NCI-H2196 (cell line): ENCODE data around the gene PALMD.

ENCODE experiments used
- DNase-seq: peaks from one replicate; lab custom pipeline; 2025; ENCODE audit not compliant: unreplicated experiment; lab: John Stamatoyannopoulos, UW

The PALMD gene, protein sequence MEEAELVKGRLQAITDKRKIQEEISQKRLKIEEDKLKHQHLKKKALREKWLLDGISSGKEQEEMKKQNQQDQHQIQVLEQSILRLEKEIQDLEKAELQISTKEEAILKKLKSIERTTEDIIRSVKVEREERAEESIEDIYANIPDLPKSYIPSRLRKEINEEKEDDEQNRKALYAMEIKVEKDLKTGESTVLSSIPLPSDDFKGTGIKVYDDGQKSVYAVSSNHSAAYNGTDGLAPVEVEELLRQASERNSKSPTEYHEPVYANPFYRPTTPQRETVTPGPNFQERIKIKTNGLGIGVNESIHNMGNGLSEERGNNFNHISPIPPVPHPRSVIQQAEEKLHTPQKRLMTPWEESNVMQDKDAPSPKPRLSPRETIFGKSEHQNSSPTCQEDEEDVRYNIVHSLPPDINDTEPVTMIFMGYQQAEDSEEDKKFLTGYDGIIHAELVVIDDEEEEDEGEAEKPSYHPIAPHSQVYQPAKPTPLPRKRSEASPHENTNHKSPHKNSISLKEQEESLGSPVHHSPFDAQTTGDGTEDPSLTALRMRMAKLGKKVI

DNA sequence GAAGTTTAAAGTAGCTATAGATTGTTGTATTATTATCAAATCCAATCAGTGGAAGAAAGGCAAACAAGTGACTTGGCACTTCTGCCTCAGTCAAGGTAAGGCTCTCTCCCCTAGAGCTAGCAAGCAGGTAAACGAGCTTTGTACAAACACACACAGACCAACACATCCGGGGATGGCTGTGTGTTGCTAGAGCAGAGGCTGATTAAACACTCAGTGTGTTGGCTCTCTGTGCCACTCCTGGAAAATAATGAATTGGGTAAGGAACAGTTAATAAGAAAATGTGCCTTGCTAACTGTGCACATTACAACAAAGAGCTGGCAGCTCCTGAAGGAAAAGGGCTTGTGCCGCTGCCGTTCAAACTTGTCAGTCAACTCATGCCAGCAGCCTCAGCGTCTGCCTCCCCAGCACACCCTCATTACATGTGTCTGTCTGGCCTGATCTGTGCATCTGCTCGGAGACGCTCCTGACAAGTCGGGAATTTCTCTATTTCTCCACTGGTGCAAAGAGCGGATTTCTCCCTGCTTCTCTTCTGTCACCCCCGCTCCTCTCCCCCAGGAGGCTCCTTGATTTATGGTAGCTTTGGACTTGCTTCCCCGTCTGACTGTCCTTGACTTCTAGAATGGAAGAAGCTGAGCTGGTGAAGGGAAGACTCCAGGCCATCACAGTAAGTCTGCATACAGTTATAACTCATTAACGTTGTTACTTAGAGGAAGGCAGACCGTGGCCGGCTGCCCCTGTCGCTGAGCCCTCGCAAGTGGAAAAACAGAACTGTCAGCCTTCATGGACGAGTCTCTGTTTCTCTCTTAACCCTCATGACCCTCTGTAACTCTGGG is at the start of gene PALMD:
Gene PALMD (plus strand): TSS at position 415 of the 833 bp plus-strand sequence. CDS start 205 bp downstream, at position 620.
- no peak for DNase-seq

DNA sequence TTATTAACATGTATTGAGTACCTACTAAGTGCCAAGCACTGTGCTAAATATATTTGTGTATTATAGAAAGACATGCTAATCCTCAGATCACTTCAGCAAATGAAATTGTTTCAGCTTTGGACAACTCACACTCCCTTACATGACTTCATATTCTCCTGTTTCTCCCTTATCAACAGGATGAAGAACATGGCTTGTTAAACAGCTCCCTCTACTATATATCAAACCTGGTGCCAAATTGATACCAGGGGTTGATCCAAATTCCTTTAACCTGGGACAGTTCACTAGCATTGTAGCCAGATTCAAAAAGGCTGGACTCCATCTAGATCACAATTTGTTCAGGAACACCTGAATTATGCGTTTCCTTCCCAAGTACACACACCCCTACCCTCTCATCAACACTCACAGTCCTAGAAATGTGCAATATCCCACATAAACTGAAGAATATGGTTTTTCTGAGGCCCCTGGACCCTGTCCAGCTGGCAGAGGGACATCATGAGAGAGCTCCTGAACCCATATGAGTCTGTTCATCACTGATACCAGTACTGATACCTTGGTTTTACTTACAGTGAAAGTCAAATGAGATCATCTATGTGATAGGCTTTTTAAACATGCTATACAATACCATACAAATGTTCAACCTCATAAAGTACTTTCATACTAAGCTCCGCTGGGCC is 47.0 kb upstream of the PALMD start:
- no peak for DNase-seq

DNA sequence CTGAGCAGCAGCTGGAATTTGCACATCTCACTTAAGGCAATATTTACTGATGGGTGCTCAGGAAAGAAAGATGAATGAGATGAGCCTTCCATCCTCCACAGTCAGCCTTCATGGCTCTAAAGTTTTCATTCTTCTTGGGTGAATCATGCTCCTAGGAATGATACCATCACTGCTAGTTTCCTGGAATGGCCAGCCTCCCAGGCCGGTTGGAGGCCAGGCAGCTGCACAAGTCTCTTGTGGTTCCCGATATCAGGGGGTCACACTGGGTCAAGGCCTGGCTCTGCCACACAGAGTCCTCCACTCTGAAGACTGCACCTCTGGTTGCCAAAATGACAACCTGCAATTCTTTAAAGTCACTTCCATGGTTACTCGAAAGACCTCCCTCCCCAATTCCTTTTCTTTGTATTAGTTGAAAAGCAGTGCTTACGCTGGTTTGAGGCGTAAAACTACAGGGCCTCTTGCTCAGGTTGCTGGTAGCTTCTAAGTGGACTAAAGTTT is 46.2 kb upstream of the PALMD start:
- no peak for DNase-seq

DNA sequence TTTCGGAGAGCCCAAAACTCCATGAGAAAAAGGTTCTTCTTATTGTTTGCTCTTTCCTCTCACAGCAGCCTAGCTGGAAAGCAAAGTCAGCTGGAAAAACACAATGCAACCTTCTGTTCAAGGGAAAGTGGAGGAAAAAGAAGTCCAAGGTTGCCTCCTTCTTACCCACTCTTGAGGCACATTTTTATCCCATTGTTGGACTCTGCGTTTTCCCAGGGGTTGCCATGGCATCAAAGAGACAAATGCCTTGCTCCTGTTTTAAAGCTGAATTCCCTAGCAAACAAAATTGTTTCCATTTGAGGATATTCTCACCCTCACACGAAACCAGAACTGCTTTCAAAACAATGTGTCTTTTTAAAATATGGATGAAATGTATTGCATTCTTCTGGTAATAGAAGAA is 45.1 kb upstream of the PALMD start:
- DNase-seq, result no peak

DNA sequence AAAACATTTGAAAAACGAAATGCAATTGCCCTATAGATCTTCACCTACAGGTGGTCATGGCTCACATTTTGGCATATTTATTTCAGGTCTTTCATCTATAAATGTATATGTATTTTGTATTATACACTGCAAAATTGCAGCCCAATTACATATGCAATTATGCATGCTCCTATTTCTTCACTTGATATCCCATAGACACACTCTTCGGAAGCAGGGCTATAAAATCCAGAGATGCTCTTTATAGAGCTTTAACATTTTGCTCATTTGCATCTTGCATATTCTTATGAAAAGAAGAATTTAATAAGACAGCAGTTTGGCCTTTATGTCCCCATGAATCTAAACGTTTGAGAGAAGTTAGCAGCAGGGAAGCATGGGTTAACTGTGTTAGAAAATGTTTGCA is 44.7 kb upstream of the PALMD start:
- no peak for DNase-seq

DNA sequence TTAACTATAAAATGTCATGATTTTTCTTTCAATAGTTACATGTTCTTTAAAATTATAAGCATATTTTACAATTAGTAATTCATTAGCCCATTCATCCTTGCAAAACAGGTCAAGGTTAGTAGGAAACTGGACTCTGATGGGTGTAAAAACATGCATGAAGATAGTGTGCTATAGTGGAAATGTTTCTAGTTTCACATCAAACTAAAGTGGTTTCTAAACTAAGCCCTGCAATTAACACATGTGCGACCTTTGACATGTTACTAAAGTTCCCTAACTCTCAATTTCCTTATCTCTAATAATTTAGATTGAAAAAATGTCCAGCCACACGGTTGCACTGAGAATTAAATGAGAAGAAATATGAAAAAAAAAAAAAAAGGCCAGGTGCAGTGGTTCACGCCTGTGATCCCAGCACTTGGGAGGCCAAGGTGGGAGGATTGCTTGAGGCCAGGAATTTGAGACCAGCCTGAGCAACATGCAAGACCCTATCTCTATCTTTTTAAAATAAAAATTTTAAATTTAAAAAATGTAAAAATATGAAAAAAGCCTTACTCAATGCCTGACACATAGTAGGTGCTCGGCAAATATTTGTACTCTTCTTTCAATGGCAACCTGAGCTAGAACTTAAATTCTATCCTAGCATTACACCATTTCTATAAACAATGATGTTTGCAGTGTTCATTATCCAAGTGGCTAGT is 44.1 kb upstream of the PALMD start:
- DNase-seq, result no peak

DNA sequence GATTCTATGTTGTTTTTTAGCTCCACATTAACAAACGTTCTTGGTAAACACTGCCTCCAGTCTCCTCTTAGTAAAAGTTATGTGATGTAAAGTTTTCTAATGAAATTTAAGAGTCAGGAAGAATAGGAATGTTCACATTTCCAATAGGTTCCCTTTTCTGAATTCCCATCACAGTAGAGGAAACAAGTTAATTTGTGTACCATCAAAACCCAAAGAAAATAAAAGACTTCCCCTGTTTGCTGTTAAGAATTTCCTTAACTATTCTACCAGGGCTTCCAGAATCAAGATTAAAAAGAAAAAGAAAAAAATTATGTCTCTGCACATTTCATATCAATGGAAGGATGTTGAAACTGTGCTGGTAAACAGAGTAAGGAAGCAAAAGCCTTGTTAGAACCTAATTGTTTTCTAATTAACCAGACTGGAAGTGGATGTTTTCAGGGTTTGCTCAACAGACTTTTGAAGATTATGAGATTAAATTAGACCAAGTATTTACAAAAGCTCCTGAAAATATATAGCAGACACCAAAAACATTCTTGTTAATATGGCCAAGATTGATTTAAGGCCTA is 43.4 kb upstream of the PALMD start:
- no peak for DNase-seq

DNA sequence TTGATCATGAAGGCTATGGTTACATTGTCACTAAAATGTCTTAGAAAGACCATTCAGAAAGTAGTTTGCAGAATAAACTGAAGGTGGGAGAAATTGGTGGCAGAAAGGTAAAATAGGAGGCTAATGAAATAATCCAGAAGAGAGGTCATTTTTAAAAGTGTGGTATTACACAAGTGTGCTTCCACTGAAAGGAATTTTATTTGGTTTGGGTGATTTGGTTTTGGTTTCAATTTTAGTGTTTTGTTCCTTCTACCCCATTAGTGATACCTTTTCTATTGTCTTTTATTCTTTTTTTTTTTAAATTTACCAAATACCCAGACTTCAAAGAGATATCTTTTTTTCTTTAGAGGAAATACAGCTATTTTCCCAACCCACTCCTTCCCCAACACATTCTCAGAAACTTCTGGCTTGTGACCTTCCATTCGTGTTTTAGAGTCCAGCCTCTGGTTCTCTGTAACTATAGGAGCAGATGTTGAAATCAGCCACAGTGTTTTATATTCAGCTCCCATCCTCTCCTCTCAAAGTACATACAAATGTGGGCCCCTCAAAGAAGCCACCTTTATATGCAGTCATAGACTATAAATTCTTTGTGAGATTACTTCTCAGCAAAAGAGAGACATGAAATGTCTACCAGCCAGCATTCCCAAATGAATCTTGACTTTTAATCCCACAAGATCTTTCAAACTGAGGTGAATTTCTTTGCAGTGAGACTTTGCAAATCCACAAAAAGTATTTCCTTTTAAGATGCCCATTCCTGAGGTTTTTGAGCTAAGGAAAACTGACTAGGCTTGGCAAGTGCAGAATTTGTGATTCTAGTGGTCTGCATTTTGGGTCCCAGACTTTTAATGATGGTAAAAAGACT is 42.0 kb upstream of the PALMD start:
- DNase-seq, result no peak

DNA sequence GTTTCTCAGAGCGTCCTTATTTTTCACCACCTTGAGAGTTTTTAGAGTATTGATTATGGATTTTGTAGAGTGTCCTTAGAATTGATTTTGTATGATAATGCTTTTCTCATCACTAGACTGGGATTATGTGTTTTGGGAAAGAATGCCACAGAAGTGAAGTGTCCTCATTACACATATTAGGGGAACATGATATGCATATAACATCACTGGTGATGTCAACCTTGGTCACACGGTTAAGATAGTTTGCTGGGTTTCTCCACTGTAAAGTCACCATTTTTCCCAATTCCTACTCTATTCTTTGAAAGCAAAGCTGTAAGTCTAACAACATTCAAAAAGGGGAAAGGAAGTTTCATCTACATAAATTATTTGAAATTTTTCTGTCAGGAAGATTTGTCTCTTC is 39.6 kb upstream of the PALMD start:
- no peak for DNase-seq

DNA sequence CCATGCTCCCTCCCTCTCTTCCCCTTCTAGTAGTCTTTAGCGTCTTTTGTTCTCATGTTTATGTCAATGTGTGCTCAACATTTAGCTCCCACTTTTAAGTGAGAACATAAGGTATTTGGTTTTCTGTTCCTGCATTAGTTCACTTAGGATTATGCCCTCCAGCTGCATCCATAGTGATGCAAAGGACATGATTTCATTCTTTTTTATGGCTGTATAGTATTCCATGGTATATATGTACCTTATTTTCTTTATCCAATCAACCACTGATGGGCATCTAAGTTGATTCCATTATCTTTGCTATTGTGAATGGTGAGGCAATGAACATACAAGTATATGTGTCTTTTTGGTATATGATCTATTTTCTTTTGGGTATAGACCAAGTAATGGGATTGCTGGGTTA is 38.3 kb upstream of the PALMD start:
- no peak for DNase-seq

DNA sequence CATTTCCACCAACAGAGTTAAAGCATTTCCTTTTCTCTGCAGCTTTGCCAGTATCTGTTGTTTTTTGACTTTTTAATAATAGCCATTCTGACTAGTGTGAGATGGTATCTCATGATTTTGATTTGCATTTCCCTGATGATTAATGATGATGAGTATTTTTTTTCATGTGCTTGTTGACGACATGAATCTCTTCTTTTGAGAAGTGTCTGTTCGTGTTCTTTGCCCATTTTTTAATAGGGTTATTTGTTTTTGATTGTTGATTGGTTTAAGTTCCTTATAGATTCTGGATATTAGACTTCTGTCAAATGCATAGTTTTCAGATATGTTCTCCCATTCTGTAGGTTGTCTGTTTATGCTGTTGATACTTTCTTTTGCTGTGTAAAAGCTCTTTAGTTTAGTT is 37.9 kb upstream of the PALMD start:
- no peak for DNase-seq

DNA sequence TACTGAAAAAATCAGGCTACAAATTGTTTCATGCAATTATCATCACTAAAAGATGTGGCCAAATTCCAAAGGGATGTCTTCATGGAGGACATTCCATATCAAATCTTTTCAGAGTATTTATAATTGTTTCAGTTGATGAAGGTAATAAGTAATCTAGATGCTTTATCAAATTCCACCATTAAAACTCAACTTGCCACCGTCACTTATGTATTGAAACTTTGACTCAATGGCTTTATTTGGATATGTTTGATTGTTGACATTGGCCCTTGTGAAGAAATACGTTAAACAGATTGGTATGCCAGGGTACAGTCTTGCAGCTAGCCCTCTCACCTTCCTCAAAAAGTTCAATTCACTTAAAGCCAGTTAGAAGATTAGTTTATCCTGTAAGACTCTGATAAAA is 32.2 kb upstream of the PALMD start:
- no peak for DNase-seq

DNA sequence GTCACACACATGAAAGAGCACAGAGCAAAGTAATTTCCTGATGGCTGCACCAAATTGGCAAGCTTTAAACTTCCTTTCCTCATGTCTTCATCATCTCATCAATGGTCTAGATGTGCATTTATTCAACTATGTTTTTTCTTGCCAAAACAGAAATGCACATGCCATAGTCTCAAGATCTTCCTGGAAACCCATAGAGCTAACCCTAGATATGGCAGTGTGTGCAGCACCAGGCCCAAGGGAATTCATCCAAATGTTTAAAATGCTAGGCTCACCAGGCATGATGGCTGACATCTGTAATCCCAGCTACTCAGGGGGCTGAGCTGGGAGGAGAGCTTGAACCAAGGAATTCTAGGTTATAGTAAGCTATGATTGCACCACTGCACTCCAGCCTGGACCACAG is 31.2 kb upstream of the PALMD start:
- DNase-seq, result no peak

DNA sequence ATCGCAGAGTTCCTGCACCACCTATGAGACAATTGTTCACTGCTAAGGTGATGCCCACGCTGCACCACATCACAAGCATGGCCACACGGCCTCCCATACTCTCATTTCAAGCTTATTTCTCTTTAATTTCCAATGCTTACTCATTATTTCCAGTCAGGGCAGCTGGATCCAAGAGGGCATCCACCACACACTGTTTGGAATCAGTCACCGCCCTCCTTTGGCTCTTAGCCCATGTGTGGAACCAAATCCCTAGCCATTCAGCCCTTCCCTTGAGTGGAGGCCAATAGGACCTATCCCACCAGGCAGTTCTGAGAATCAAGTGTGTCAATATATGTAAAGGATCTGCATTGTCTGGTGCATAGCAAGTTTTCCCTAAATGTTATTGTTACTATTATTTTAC is 26.3 kb upstream of the PALMD start:
- no peak for DNase-seq

DNA sequence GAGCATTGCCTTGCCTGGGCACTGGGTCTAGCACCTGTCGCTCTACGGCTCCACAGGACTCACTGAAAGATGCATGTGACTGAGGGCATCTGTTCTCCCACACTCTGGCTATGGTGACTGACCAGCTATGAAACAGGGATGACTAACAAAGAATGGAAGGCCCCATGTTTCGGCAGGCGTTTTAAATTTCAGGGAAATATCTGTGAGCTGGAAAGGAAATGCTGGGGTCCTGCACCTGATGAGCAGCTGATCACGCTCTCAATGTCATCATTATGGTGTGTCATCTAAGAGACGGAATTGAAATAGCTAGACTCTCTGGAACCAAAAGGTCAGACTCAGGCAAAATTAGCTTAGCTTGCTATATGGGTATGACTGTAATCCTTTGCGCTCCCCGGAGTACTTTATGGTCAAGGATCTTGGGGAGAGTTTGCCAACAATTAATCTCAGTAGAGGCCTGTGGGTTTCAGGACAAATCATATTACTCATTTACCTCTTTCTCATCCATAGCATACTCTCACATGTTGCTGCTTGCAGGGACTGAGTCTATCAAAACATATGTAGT is 24.5 kb upstream of the PALMD start:
- no peak for DNase-seq

DNA sequence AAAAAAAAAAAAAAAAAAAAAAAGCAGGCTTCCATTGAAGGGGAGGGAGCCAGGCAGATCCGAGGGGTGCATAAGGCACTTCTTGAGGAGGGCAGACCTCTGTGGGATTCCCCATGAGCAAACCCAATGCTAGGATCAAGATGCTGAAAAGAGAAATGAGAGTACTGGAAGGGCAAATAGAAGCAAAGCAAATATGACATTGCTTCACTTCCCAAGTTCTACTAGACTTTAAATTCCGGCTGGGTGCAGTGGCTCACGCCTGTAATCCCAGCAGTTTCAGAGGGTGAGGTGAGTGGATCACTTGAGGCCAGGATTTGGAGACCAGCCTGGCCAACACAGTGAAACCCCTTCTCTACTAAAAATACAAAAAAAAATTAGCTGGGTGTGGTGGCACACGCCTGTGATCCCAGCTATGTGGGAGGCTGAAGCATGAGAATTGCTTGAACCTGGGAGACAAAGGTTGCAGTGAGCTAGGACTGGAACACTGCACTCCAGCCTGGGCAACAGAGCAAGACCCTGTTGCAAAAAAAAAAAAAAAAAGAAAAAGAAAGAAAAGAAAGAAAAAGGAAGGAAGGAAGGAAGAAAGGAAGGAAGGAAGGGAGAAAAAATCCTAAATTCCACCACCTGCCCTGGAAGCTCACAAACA is 23.1 kb upstream of the PALMD start:
- DNase-seq, result no peak

DNA sequence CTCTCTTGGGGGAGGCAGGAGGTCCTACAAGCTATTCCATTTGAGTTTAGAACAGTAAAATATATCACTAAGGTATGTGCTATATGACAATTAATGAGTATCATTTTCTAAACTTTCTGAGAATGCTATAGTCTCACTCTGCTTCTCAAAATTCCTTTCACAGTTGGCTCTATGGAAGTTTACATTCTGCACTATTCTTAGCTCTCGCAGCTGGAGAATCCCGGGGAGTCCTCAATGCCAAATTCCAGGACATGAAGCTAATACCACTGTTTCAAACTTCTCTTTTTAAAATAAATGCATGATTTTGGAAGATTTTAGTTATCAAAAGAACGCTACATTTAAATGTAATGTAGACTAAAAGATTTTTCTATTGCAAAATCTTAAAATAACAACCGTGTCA is 22.4 kb upstream of the PALMD start:
- DNase-seq, result no peak

DNA sequence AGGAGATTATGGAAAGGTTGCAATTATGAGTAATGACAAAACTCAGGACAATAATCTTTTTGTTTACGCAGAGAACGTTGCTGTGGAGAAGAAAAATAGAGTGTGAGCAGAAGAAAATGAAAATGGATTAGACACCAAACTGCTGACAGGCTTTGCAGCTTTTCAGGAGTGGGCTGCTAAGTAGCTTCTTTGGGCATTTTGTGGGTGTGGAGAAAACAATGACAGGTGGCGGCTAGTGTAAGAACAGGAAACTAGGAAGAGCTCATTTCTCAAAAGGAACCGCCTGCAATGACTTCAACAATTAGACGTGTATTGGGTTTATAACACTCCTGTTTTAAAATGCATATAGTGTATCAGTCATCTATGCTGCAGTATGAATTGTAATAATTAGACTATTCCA is 18.3 kb upstream of the PALMD start:
- no peak for DNase-seq

DNA sequence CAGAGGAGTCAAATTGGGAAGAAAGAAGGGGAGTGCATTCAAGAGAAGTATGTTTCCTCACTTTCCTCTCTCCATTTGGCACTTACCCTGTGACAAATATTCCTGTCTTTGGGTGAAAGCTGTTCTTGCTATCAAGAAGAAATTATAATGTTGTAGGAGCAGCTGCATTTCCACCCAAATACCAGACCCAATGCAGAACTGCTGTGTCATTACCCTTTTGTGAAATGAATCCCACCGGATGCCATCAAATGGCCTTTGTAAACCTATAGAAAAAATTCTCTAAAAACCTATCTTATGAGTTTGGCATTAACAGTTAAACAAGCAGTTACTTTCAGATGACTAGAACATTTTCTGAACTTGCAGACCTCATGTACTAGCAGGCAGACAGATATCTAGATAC is 16.7 kb upstream of the PALMD start:
- DNase-seq, result no peak
